GM10266 (cell line): Measurements from ENCODE around the gene PLXDC2.

Experiments used
- DNase-seq: peaks from one replicate; pipeline ENCODE4 v3.0.0; 2012; ENCODE audit errors: extremely low spot score
- TF ChIP-seq, protein P1 (sequence below): IDR thresholded peaks from 2 replicates; pipeline ENCODE4 v1.5.1; 2012; ENCODE audit warnings: mild to moderate bottlenecking, low read depth; ENCODE audit not compliant: control insufficient read depth, insufficient read depth; ENCODE audit errors: missing control alignments

PLXDC2 gene

GRCh38 chr10:19895500-19895899, 79.3 kb downstream of the PLXDC2 start:
- TF ChIP-seq, protein P1, sequence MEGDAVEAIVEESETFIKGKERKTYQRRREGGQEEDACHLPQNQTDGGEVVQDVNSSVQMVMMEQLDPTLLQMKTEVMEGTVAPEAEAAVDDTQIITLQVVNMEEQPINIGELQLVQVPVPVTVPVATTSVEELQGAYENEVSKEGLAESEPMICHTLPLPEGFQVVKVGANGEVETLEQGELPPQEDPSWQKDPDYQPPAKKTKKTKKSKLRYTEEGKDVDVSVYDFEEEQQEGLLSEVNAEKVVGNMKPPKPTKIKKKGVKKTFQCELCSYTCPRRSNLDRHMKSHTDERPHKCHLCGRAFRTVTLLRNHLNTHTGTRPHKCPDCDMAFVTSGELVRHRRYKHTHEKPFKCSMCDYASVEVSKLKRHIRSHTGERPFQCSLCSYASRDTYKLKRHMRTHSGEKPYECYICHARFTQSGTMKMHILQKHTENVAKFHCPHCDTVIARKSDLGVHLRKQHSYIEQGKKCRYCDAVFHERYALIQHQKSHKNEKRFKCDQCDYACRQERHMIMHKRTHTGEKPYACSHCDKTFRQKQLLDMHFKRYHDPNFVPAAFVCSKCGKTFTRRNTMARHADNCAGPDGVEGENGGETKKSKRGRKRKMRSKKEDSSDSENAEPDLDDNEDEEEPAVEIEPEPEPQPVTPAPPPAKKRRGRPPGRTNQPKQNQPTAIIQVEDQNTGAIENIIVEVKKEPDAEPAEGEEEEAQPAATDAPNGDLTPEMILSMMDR = no peak
- DNase-seq = no peak

GRCh38 chr10:19902456-19902855, 86.2 kb downstream of the PLXDC2 start:
- TF ChIP-seq, protein P1 = no peak
- DNase-seq = no peak

DNA sequence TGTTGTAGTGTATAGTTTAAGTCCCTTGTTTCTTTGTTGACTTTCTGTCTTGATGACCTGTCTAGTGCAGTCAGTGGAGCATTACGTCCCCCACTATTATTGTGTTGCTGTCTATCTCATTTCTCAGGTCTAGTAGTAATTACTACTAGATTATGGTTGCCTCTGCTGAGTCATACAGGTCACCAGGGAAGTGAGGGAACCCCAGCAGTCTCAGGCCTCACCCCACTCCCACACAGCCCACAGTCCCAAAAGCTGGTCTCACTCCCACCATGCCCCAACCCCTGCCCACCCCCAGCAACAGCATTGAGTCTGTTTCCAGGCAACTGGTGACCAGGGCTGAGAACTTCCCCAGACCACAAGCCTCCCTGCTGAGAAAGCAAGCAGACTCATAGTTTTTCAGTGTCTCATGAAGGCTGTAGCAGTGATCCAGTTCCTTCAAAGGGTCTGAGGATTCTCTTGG, 88.0 kb downstream of the PLXDC2 start:
- TF ChIP-seq, protein P1 = no peak
- DNase-seq = no peak

GRCh38 chr10:19906108-19906791, 90.0 kb downstream of the PLXDC2 start:
- TF ChIP-seq, protein P1 = no peak
- no peak for DNase-seq

DNA sequence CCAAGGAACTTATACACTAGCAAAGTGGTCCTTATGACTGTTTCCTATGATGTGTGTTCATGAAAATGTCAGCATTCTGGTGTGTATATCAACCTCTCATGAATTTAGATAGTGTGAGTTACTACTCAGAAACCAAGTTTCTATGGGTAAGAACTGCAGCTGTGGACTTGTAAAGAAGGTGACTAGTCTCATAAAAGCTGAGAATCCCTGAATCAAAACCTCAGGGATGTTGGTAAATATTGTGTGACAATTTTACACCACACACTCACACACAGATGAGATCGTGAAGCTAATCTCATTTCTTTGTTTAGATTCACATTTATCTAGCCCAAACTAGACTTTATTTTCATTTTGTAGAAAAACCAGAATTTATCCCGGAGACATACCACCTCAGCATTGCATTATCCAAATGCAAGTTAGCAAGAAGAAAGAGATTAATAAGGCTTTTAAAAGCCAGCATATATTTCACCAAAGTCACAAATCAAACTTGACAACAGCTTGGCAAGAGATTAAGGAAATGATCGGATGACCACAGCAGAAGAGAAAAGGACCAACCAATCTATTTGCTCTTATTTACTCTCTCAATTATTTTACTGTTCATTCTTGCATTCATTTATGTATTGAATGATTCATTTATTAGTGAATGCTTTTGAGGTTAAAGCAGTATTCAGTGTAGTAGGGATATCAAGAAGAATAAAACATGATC, 92.9 kb downstream of the PLXDC2 start:
- no peak for DNase-seq
- TF ChIP-seq, protein P1 = no peak

DNA sequence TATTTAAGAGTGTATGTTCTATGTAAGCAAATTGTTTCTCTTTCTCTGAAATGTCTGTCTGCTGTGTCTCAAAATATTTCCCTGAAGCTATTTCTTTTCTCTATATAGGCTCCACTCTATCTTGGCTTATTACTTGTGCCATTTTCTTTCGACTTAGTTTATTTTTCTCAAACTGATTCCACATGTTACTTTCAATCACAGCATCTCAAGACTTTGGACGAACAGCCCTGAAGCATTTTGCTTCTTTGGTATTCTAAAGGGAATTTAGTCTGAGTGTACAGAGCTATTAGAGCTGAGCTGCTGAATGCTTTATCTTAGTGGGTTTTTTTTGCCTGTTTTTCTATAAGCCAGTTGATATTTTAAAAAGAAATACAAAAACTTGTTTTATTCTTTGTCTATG, 95.7 kb downstream of the PLXDC2 start:
- TF ChIP-seq, protein P1 = no peak
- DNase-seq = no peak

DNA sequence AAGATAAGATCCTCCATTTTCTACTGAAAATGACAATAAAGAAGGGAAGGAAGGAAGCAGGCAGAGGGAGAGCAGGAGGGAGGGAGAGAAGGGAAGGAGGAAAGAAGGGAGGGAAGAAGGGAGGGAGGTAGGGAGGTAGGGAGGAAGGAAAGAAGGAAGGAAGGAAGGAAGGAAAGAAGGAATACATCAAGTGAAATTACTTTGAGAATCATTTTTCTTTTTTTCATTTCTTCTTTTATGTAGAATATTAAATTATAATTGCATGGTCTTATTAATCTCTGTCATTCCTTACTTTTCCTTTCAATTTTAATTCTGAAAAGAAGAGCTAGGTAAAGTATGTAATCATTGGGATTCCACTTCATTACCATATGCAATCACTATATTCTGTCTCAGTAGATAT, 97.8 kb downstream of the PLXDC2 start:
- no peak for DNase-seq
- TF ChIP-seq, protein P1 = no peak
